HCT116 (cell line): ENCODE results near the gene HMCN1. TPM values are rescaled to one million over a fixed set of nuclear protein-coding genes. Genes with fewer than 3 reads are reported as not detected.

Source experiments
- ATAC-seq: fragments of 200-7000 bp; cut with Tn5 transposase; 2 replicates; pipeline ENCODE4 v1.9.1; 2020; ENCODE audit warnings: mild to moderate bottlenecking, moderate library complexity
- BruUV-seq: library from RNA; stranded (reverse); fragments of 400-500 nt; replicated peaks from 2 replicates; lab custom pipeline; 2021; lab: Mats Ljungman, UMichigan
- CTCF ChIA-PET: fragments of 300-600 bp; sonication (Branson Sonifier 250); formaldehyde crosslinking; loops from one replicate; lab custom pipeline; 2021; ENCODE audit warnings: antibody characterized with exemption; lab: Charles Lee
- POLR2A ChIA-PET: fragments of 300-600, 350-600 bp; sonication (Branson Sonifier 250); formaldehyde crosslinking; loops from one replicate; lab custom pipeline; 2021; ENCODE audit warnings: antibody characterized with exemption; lab: Charles Lee
- RAD21 ChIA-PET, 2 experiments: fragments of 300-600 bp; sonication (Branson Sonifier 250); formaldehyde crosslinking; loops; one replicate each; lab custom pipeline; 2023; ENCODE audit warnings: low total read pairs in 2 of 2; ENCODE audit not compliant: uncharacterized antibody in 2 of 2, unreplicated experiment in 2 of 2, low non-redundant PET in 1 of 2; lab: Charles Lee
- DNase-seq: peaks from one replicate; pipeline ENCODE4 v3.0.0-alpha.2; 2010; ENCODE audit warnings: low read depth, low spot score
- H2AFZ ChIP-seq: fragments of 200-600 bp; shearing (Covaris generic), sonication (generic); 2 replicates; pipeline ENCODE4 v1.6.1; 2017; ENCODE audit warnings: low read depth, mixed run types, mixed read lengths, antibody characterized with exemption, low read length; ENCODE audit not compliant: poor library complexity, severe bottlenecking
- H3K27ac ChIP-seq: 2 replicates; pipeline ENCODE4 v1.5.1; 2012; ENCODE audit warnings: low read depth, low read length
- H3K27me3 ChIP-seq: fragments of 200-600 bp; sonication (generic); 2 replicates; pipeline ENCODE4 v1.6.1; 2016; ENCODE audit warnings: mixed run types, low read length, mixed read lengths; ENCODE audit not compliant: insufficient read depth
- H3K36me3 ChIP-seq, 2 experiments: fragments of 200-500 bp in 1 of 2; fragments of 200-600 bp in 1 of 2; sonication (Bioruptor generic) in 1 of 2; sonication (generic) in 1 of 2; 2 replicates each; pipeline versions ENCODE4 v1.5.1 to v1.6.1; 2014 to 2016; ENCODE audit warnings: low read length in 2 of 2, inconsistent platforms in 1 of 2, mixed read lengths in 1 of 2, mixed run types in 1 of 2; ENCODE audit not compliant: insufficient read depth in 2 of 2, control insufficient read depth in 1 of 2
- H3K4me1 ChIP-seq, 2 experiments: fragments of 200-600 bp in 1 of 2; sonication (generic) in 1 of 2; 2 replicates each; pipeline versions ENCODE4 v1.5.1 to v1.6.1; 2012 to 2017; ENCODE audit warnings: low read length in 2 of 2, inconsistent platforms in 1 of 2, mild to moderate bottlenecking in 1 of 2, mixed read lengths in 1 of 2, mixed run types in 1 of 2, moderate library complexity in 1 of 2; ENCODE audit not compliant: insufficient read depth in 2 of 2, control insufficient read depth in 1 of 2
- H3K4me2 ChIP-seq: fragments of 200-600 bp; sonication (generic); 2 replicates; pipeline ENCODE4 v1.6.1; 2017; ENCODE audit warnings: mixed run types, low read length, mixed read lengths
- H3K4me3 ChIP-seq, 2 experiments: fragments of 200-600 bp in 1 of 2; sonication (generic) in 1 of 2; replicated peaks in 1 of 2; 2 replicates each; pipeline ENCODE4 v1.5.1; 2011 to 2016; ENCODE audit warnings: low read length in 2 of 2, control low read depth in 1 of 2, low read depth in 1 of 2, mild to moderate bottlenecking in 1 of 2, mixed read lengths in 1 of 2, mixed run types in 1 of 2
- H3K79me2 ChIP-seq: fragments of 200-600 bp; sonication (generic); 2 replicates; pipeline ENCODE4 v1.6.1; 2017; ENCODE audit warnings: mild to moderate bottlenecking, mixed run types, low read length, moderate library complexity, mixed read lengths; ENCODE audit not compliant: insufficient read depth
- H3K9ac ChIP-seq: fragments of 200-600 bp; sonication (generic); 2 replicates; pipeline ENCODE4 v1.6.1; 2016; ENCODE audit warnings: low read length, mixed read lengths
- H3K9me2 ChIP-seq: fragments of 200-600 bp; sonication (generic), shearing (Covaris generic); 2 replicates; pipeline ENCODE4 v1.6.1; 2017; ENCODE audit warnings: mixed run types, mild to moderate bottlenecking, moderate library complexity; ENCODE audit not compliant: insufficient read depth
- H3K9me3 ChIP-seq, 2 experiments: fragments of 200-500 bp in 1 of 2; fragments of 200-600 bp in 1 of 2; sonication (Bioruptor generic) in 1 of 2; sonication (generic) in 1 of 2; 2 replicates each; pipeline ENCODE4 v1.6.1; 2014 to 2017; ENCODE audit warnings: low read length in 2 of 2, mixed read lengths in 2 of 2, inconsistent platforms in 1 of 2, low read depth in 1 of 2, mild to moderate bottlenecking in 1 of 2, mixed run types in 1 of 2, moderate library complexity in 1 of 2; ENCODE audit not compliant: control insufficient read depth in 1 of 2, insufficient read depth in 1 of 2
- H4K20me1 ChIP-seq: fragments of 200-600 bp; sonication (generic), shearing (Covaris generic); 2 replicates; pipeline ENCODE4 v1.6.1; 2017; ENCODE audit warnings: mixed run types, mild to moderate bottlenecking, moderate library complexity; ENCODE audit not compliant: insufficient read depth
- ATF3 ChIP-seq: IDR thresholded peaks from 2 replicates; pipeline ENCODE4 v1.6.1; 2012
- CBX3 ChIP-seq: IDR thresholded peaks from 2 replicates; pipeline ENCODE4 v1.6.1; 2012; ENCODE audit warnings: low read depth
- CEBPB ChIP-seq: IDR thresholded peaks from 2 replicates; pipeline ENCODE4 v1.6.1; 2012; ENCODE audit warnings: low read depth
- ELF1 ChIP-seq: IDR thresholded peaks from 2 replicates; pipeline ENCODE4 v1.6.1; 2012; ENCODE audit warnings: low read depth, borderline replicate concordance
- EZH2 ChIP-seq: fragments of 200-600 bp; sonication (generic); IDR thresholded peaks from 2 replicates; pipeline ENCODE4 v1.6.1; 2017; ENCODE audit warnings: antibody characterized with exemption, mixed run types
- EZH2phosphoT487 ChIP-seq: fragments of 200-600 bp; IDR thresholded peaks from 2 replicates; pipeline ENCODE4 v1.6.1; 2018; ENCODE audit warnings: antibody characterized with exemption, borderline replicate concordance
- FOSL1 ChIP-seq: IDR thresholded peaks from 2 replicates; pipeline ENCODE4 v1.6.1; 2012; ENCODE audit warnings: low read depth
- JUND ChIP-seq: IDR thresholded peaks from 2 replicates; pipeline ENCODE4 v1.6.1; 2012
- POLR2A ChIP-seq: IDR thresholded peaks from 2 replicates; pipeline ENCODE4 v1.7.0; 2011; ENCODE audit warnings: borderline replicate concordance; ENCODE audit not compliant: insufficient read depth, insufficient read length; ENCODE audit errors: extremely low read depth
- POLR2AphosphoS5 ChIP-seq: IDR thresholded peaks from 2 replicates; pipeline ENCODE4 v1.6.1; 2011; ENCODE audit warnings: mild to moderate bottlenecking, low read depth, low read length, moderate library complexity
- RAD21 ChIP-seq: IDR thresholded peaks from 2 replicates; pipeline ENCODE4 v1.6.1; 2012; ENCODE audit warnings: low read depth, mild to moderate bottlenecking
- SP1 ChIP-seq: IDR thresholded peaks from 2 replicates; pipeline ENCODE4 v1.6.1; 2012; ENCODE audit warnings: low read depth
- SRF ChIP-seq: IDR thresholded peaks from 2 replicates; pipeline ENCODE4 v1.6.1; 2012; ENCODE audit warnings: low read depth
- TCF7L2 ChIP-seq: IDR thresholded peaks from 2 replicates; pipeline ENCODE4 v1.7.0; 2011; ENCODE audit warnings: borderline replicate concordance, inconsistent platforms; ENCODE audit not compliant: insufficient read depth, insufficient read length; ENCODE audit errors: extremely low read depth
- ZBTB33 ChIP-seq: IDR thresholded peaks from 2 replicates; pipeline ENCODE4 v1.6.1; 2011; ENCODE audit warnings: mild to moderate bottlenecking, low read length, moderate library complexity; ENCODE audit not compliant: insufficient replicate concordance; ENCODE audit errors: extremely low read depth
- ZFX ChIP-seq: fragments of 450-650 bp; IDR thresholded peaks from 2 replicates; pipeline ENCODE4 v1.6.1; 2017
- ZNF274 ChIP-seq: fragments of 200-500 bp; sonication (Bioruptor generic); IDR thresholded peaks from 2 replicates; pipeline ENCODE4 v1.6.1; 2014; ENCODE audit warnings: mild to moderate bottlenecking, low read depth, low read length, inconsistent platforms
- intact Hi-C: fragments of 100-400 bp; cut with micrococcal nuclease; formaldehyde crosslinking; loops from 2 replicates; pipeline ENCODE4 v1.10.0; 2022
- total RNA-seq: library from RNA; stranded (reverse); gene quantifications from one replicate; pipeline ENCODE4 v1.2.1, GENCODE V29; 2021; ENCODE audit not compliant: unreplicated experiment
- TF ChIP-seq, protein P1 (sequence below): IDR thresholded peaks from 2 replicates; pipeline ENCODE4 v1.6.1; 2012
- TF ChIP-seq, protein P2 (sequence below), 3 experiments: fragments of 200-600 bp in 1 of 3; sonication (generic) in 1 of 3; IDR thresholded peaks in 2 of 3; conservative IDR thresholded peaks in 1 of 3; 2 replicates each; pipeline ENCODE4 v1.5.1; 2012 to 2017; ENCODE audit warnings: low read depth in 2 of 3, low read length in 2 of 3, antibody characterized with exemption in 1 of 3, borderline replicate concordance in 1 of 3, control low read depth in 1 of 3, mild to moderate bottlenecking in 1 of 3, mixed read lengths in 1 of 3, mixed run types in 1 of 3, moderate library complexity in 1 of 3; ENCODE audit not compliant: insufficient read depth in 1 of 3
- TF ChIP-seq, protein P3 (sequence below): IDR thresholded peaks from 2 replicates; pipeline ENCODE4 v1.6.1; 2012; ENCODE audit warnings: low read depth

The HMCN1 gene
- total RNA-seq, 1 experiment from 2014 or later = 0.59 TPM

- intact Hi-C loops = no loop called here
- no peak overlapping the region for H3K4me3 ChIP-seq
- H3K27me3 ChIP-seq = no peaks in the 10 kb centered on the region
- H3K27ac ChIP-seq = no peak overlapping the region
- BruUV-seq = no TSS peak
- ATAC-seq = no peak
- H3K36me3 ChIP-seq = no peaks in the 10 kb centered on the region
- H3K9me3 ChIP-seq = no peaks in the 10 kb centered on the region
- no peaks in the 10 kb centered on the region for H3K9me2 ChIP-seq
- TF ChIP-seq EZH2phosphoT487 (no peak), EZH2 (no peak), ZNF274 (no peak), SRF (no peak), RAD21 (no peak), CEBPB (no peak), CBX3 (no peak), ZBTB33 (no peak), FOSL1 (no peak), ELF1 (no peak), JUND (no peak), TCF7L2 (no peak), ATF3 (no peak), POLR2A (no peak), ZFX (no peak), POLR2AphosphoS5 (no peak), SP1 (no peak)
- TF ChIP-seq, protein P1, sequence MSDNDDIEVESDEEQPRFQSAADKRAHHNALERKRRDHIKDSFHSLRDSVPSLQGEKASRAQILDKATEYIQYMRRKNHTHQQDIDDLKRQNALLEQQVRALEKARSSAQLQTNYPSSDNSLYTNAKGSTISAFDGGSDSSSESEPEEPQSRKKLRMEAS = no peak
- TF ChIP-seq, protein P2, sequence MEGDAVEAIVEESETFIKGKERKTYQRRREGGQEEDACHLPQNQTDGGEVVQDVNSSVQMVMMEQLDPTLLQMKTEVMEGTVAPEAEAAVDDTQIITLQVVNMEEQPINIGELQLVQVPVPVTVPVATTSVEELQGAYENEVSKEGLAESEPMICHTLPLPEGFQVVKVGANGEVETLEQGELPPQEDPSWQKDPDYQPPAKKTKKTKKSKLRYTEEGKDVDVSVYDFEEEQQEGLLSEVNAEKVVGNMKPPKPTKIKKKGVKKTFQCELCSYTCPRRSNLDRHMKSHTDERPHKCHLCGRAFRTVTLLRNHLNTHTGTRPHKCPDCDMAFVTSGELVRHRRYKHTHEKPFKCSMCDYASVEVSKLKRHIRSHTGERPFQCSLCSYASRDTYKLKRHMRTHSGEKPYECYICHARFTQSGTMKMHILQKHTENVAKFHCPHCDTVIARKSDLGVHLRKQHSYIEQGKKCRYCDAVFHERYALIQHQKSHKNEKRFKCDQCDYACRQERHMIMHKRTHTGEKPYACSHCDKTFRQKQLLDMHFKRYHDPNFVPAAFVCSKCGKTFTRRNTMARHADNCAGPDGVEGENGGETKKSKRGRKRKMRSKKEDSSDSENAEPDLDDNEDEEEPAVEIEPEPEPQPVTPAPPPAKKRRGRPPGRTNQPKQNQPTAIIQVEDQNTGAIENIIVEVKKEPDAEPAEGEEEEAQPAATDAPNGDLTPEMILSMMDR (IDR thresholded peaks at IDR 0.05 in 2 of 3, conservative IDR thresholded peaks at IDR 0.05 in 1 of 3; ENCODE audit: borderline replicate concordance in 1 of 3, insufficient read depth in 1 of 3, low read depth in 2 of 3, low read length in 2 of 3) = no peak
- TF ChIP-seq, protein P3, sequence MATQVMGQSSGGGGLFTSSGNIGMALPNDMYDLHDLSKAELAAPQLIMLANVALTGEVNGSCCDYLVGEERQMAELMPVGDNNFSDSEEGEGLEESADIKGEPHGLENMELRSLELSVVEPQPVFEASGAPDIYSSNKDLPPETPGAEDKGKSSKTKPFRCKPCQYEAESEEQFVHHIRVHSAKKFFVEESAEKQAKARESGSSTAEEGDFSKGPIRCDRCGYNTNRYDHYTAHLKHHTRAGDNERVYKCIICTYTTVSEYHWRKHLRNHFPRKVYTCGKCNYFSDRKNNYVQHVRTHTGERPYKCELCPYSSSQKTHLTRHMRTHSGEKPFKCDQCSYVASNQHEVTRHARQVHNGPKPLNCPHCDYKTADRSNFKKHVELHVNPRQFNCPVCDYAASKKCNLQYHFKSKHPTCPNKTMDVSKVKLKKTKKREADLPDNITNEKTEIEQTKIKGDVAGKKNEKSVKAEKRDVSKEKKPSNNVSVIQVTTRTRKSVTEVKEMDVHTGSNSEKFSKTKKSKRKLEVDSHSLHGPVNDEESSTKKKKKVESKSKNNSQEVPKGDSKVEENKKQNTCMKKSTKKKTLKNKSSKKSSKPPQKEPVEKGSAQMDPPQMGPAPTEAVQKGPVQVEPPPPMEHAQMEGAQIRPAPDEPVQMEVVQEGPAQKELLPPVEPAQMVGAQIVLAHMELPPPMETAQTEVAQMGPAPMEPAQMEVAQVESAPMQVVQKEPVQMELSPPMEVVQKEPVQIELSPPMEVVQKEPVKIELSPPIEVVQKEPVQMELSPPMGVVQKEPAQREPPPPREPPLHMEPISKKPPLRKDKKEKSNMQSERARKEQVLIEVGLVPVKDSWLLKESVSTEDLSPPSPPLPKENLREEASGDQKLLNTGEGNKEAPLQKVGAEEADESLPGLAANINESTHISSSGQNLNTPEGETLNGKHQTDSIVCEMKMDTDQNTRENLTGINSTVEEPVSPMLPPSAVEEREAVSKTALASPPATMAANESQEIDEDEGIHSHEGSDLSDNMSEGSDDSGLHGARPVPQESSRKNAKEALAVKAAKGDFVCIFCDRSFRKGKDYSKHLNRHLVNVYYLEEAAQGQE = no peak
- no peaks in the 10 kb centered on the region for H4K20me1 ChIP-seq
- no peak overlapping the region for H3K4me2 ChIP-seq
- DNase-seq = no peak
- no peaks in the 10 kb centered on the region for H3K4me1 ChIP-seq
- POLR2A ChIA-PET = no interaction called here
- H3K9ac ChIP-seq = no peak overlapping the region
- no peaks in the 10 kb centered on the region for H3K79me2 ChIP-seq
- no peak overlapping the region for H2AFZ ChIP-seq
- RAD21 ChIA-PET = no interaction called here
- CTCF ChIA-PET = no interaction called here
Measured at GRCh38 chr1:185741551-185741950, 7.4 kb downstream of the HMCN1 start.
